WTC11 (cell line): ENCODE data around the gene RCL1. TPM values are rescaled to one million over a fixed set of nuclear protein-coding genes. Genes with fewer than 3 reads are reported as not detected.

Experiments
- ATAC-seq: fragments of 200-7000 bp; cut with Tn5 transposase; 2 replicates; pipeline ENCODE4 v1.10.0; 2021; ENCODE audit warnings: mild to moderate bottlenecking, moderate library complexity
- CTCF ChIA-PET: fragments of 300-600 bp; sonication (Branson Sonifier 250); formaldehyde crosslinking; loops from one replicate; lab custom pipeline; 2021; ENCODE audit warnings: antibody characterized with exemption; lab: Charles Lee
- POLR2A ChIA-PET: fragments of 350-600 bp; sonication (Branson Sonifier 250); formaldehyde crosslinking; loops from one replicate; lab custom pipeline; 2021; ENCODE audit warnings: antibody characterized with exemption; lab: Charles Lee
- DNase-seq: peaks from one replicate; pipeline ENCODE4 v3.0.0; 2021; ENCODE audit warnings: low spot score
- H3K27ac Mint-ChIP-seq: 2 replicates; pipeline ENCODE4 v1.8.0; 2021; ENCODE audit warnings: mixed read lengths
- H3K27me3 Mint-ChIP-seq: 2 replicates; pipeline ENCODE4 v1.8.0; 2021; ENCODE audit warnings: low read depth, mild to moderate bottlenecking, moderate library complexity, mixed read lengths
- H3K36me3 Mint-ChIP-seq: 2 replicates; pipeline ENCODE4 v1.8.0; 2021; ENCODE audit warnings: mixed read lengths
- H3K4me1 Mint-ChIP-seq: 2 replicates; pipeline ENCODE4 v1.8.0; 2022; ENCODE audit warnings: mixed read lengths
- H3K4me3 Mint-ChIP-seq: 2 replicates; pipeline ENCODE4 v1.8.0; 2021; ENCODE audit warnings: mild to moderate bottlenecking, moderate library complexity, mixed read lengths
- H3K9me3 Mint-ChIP-seq: 2 replicates; pipeline ENCODE4 v1.8.0; 2021; ENCODE audit warnings: mixed read lengths
- ATF3 ChIP-seq: sonication (generic); formaldehyde crosslinking; conservative IDR thresholded peaks from 2 replicates; pipeline ENCODE4 v1.8.1; 2022; ENCODE audit warnings: mild to moderate bottlenecking, missing genetic modification reagents
- ATF6 ChIP-seq: sonication (generic); formaldehyde crosslinking; IDR thresholded peaks from 2 replicates; pipeline ENCODE4 v1.8.1; 2023; ENCODE audit warnings: mild to moderate bottlenecking, missing genetic modification reagents
- CBFB ChIP-seq: sonication (generic); formaldehyde crosslinking; IDR thresholded peaks from 2 replicates; pipeline ENCODE4 v1.8.1; 2022; ENCODE audit warnings: mild to moderate bottlenecking, low read depth, missing genetic modification reagents
- E2F5 ChIP-seq: sonication (generic); formaldehyde crosslinking; IDR thresholded peaks from 2 replicates; pipeline ENCODE4 v1.8.1; 2022; ENCODE audit warnings: mild to moderate bottlenecking, moderate library complexity, missing genetic modification reagents
- ERG ChIP-seq: fragments of 250-450 bp; sonication (Bioruptor Pico); IDR thresholded peaks from 2 replicates; pipeline ENCODE4 v1.8.0; 2021; ENCODE audit warnings: mild to moderate bottlenecking
- HMGXB4 ChIP-seq: sonication (generic); formaldehyde crosslinking; IDR thresholded peaks from 2 replicates; pipeline ENCODE4 v1.8.1; 2023; ENCODE audit warnings: mild to moderate bottlenecking, moderate library complexity, missing genetic modification reagents
- IRF1 ChIP-seq: sonication (generic); formaldehyde crosslinking; IDR thresholded peaks from 2 replicates; pipeline ENCODE4 v1.8.0; 2023; ENCODE audit warnings: missing genetic modification reagents
- JAZF1 ChIP-seq: fragments of 250-450 bp; sonication (Bioruptor Pico); IDR thresholded peaks from 2 replicates; pipeline ENCODE4 v1.9.0; 2021; ENCODE audit warnings: moderate library complexity, mild to moderate bottlenecking, inconsistent platforms
- JUN ChIP-seq: sonication (generic); formaldehyde crosslinking; IDR thresholded peaks from 2 replicates; pipeline ENCODE4 v1.8.0; 2023; ENCODE audit warnings: mild to moderate bottlenecking, missing genetic modification reagents
- NFYB ChIP-seq: sonication (generic); formaldehyde crosslinking; conservative IDR thresholded peaks from 2 replicates; pipeline ENCODE4 v1.8.0; 2022; ENCODE audit warnings: low read depth, missing genetic modification reagents
- NR2C2 ChIP-seq: sonication (generic); formaldehyde crosslinking; IDR thresholded peaks from 2 replicates; pipeline ENCODE4 v1.8.0; 2022; ENCODE audit warnings: mild to moderate bottlenecking, missing genetic modification reagents
- OVOL2 ChIP-seq: fragments of 250-450 bp; sonication (Bioruptor Pico); IDR thresholded peaks from 2 replicates; pipeline ENCODE4 v1.9.0; 2021; ENCODE audit warnings: mild to moderate bottlenecking, borderline replicate concordance
- PRDM15 ChIP-seq: sonication (generic); formaldehyde crosslinking; IDR thresholded peaks from 2 replicates; pipeline ENCODE4 v1.8.0; 2022; ENCODE audit warnings: missing genetic modification reagents
- PRRX2 ChIP-seq: fragments of 250-450 bp; sonication (Bioruptor Pico); IDR thresholded peaks from 2 replicates; pipeline ENCODE4 v1.8.0; 2021; ENCODE audit warnings: mild to moderate bottlenecking
- SMAD3 ChIP-seq: sonication (generic); formaldehyde crosslinking; IDR thresholded peaks from 2 replicates; pipeline ENCODE4 v1.8.0; 2022; ENCODE audit warnings: missing genetic modification reagents, mild to moderate bottlenecking, borderline replicate concordance
- SOX15 ChIP-seq: fragments of 250-450 bp; sonication (Bioruptor Pico); IDR thresholded peaks from 2 replicates; pipeline ENCODE4 v1.9.0; 2021; ENCODE audit warnings: mild to moderate bottlenecking
- SP1 ChIP-seq: sonication (generic); formaldehyde crosslinking; conservative IDR thresholded peaks from 2 replicates; pipeline ENCODE4 v1.8.1; 2022; ENCODE audit warnings: missing genetic modification reagents
- USF2 ChIP-seq: sonication (generic); formaldehyde crosslinking; IDR thresholded peaks from 2 replicates; pipeline ENCODE4 v1.8.1; 2023; ENCODE audit warnings: mild to moderate bottlenecking, missing genetic modification reagents, moderate library complexity
- total RNA-seq: library from RNA; stranded (reverse); gene quantifications from 3 replicates; pipeline ENCODE4 v1.2.3, GENCODE V29; 2021

RCL1 gene
- total RNA-seq, 1 experiment from 2014 or later = 27.2 TPM

GRCh38 chr9:4743131-4743875 is 49.4 kb upstream of the RCL1 start:
- peaks cover 6% of the 10 kb centered on the region; the same call in 1 of the 2 replicates for H3K9me3 Mint-ChIP-seq
- H3K36me3 Mint-ChIP-seq = no peaks in the 10 kb centered on the region
- peaks cover 34% of the 10 kb centered on the region for H3K4me1 Mint-ChIP-seq
- peak overlapping the region; percentile 57 for H3K27ac Mint-ChIP-seq
- H3K27me3 Mint-ChIP-seq = no peaks in the 10 kb centered on the region
- ATAC-seq = no peak
- POLR2A ChIA-PET = interaction anchor here (0.6 to 0.7 kb wide), 2 partner anchors 85 to 884 kb away, joined by 3 read pairs; no protein-coding TSS in a partner anchor
- CTCF ChIA-PET = interaction anchor here (0.7 to 3.8 kb wide), 4 partner anchors 16 to 649 kb away, joined by 3 to 19 read pairs (median 6); partner anchors contain the start of gene SPATA6L
- TF ChIP-seq CBFB (CRISPR knock-in tag) (no peak), NFYB (CRISPR knock-in tag) (no peak), OVOL2 (CRISPR knock-in tag) (no peak), IRF1 (CRISPR knock-in tag) (no peak), SP1 (CRISPR knock-in tag) (no peak), E2F5 (no peak), ATF6 (CRISPR knock-in tag) (no peak), PRRX2 (CRISPR knock-in tag) (no peak), USF2 (CRISPR knock-in tag) (no peak), ERG (CRISPR knock-in tag) (no peak), JAZF1 (CRISPR knock-in tag) (no peak), HMGXB4 (CRISPR knock-in tag) (no peak), SOX15 (CRISPR knock-in tag) (no peak)
- DNase-seq = peak; percentile 18
- H3K4me3 Mint-ChIP-seq = peak overlapping the region; percentile 78

GRCh38 chr9:4746278-4747030 is 46.3 kb upstream of the RCL1 start:
- Mint-ChIP-seq H3K36me3 (no peaks in the 10 kb centered on the region), H3K4me1 (peaks cover 19% of the 10 kb centered on the region), H3K9me3 (peaks cover 12% of the 10 kb centered on the region), H3K27me3 (no peaks in the 10 kb centered on the region), H3K4me3 (no peak overlapping the region)
- POLR2A ChIA-PET = interaction anchor here (0.6 kb wide), 1 partner anchor 315 kb away, joined by 3 read pairs; no protein-coding TSS in a partner anchor
- CTCF ChIA-PET = interaction anchor here (2.6 kb wide), 1 partner anchor 13 kb away, joined by 9 read pairs; no protein-coding TSS in a partner anchor
- no peak for DNase-seq
- no peak for TF ChIP-seq PRDM15 (CRISPR knock-in tag)
- no peak for TF ChIP-seq NR2C2
- TF ChIP-seq JUN (CRISPR knock-in tag) = no peak
- no peak for TF ChIP-seq SMAD3 (CRISPR knock-in tag)
- no peak for TF ChIP-seq ATF3
- TF ChIP-seq, all 79 proteins: peak for 0
- H3K27ac Mint-ChIP-seq = no peak overlapping the region
- ATAC-seq = no peak
